AG04449 (cell line): ENCODE results near the gene RTKN2.

Experiments used
- CTCF ChIA-PET: fragments of 350-600 bp; formaldehyde crosslinking; extraction: SDS; loops from one replicate; lab custom pipeline; 2021; ENCODE audit warnings: antibody characterized with exemption; lab: Yijun Ruan, JAX
- POLR2A ChIA-PET: fragments of 400-600, 350-600 bp; formaldehyde crosslinking; extraction: SDS; loops from one replicate; lab custom pipeline; 2020; ENCODE audit warnings: antibody characterized with exemption, inconsistent platforms; lab: Yijun Ruan, JAX
- DNase-seq: peaks from one replicate; pipeline ENCODE4 v3.0.0-alpha.2; 2010; ENCODE audit warnings: low read depth, low spot score
- H3K4me3 ChIP-seq: 2 replicates; pipeline ENCODE4 v1.5.1; 2011; ENCODE audit warnings: low read depth, mild to moderate bottlenecking, control low read depth, low read length
- TF ChIP-seq, protein P1 (sequence below): IDR thresholded peaks from one replicate; pipeline ENCODE4 v1.5.1; 2011; ENCODE audit warnings: mild to moderate bottlenecking, moderate library complexity, low read length, control low read depth, inconsistent platforms; ENCODE audit not compliant: insufficient read depth; ENCODE audit errors: missing control alignments

RTKN2 gene

GRCh38 chr10:62268399-62269114 is at the start of gene RTKN2:
TSS of gene RTKN2 (minus strand) at chr10:62268844. CDS start at chr10:62268610, 234 bp downstream.
- H3K4me3 ChIP-seq = peak within 1 kb of the TSS; percentile 76
- ChIA-PET POLR2A (no interaction called here), CTCF (interaction anchor here (1.4 to 1.7 kb wide), 4 partner anchors 23 to 889 kb away, joined by 3 to 7 read pairs (median 5); no protein-coding TSS in a partner anchor)
- TF ChIP-seq, protein P1, sequence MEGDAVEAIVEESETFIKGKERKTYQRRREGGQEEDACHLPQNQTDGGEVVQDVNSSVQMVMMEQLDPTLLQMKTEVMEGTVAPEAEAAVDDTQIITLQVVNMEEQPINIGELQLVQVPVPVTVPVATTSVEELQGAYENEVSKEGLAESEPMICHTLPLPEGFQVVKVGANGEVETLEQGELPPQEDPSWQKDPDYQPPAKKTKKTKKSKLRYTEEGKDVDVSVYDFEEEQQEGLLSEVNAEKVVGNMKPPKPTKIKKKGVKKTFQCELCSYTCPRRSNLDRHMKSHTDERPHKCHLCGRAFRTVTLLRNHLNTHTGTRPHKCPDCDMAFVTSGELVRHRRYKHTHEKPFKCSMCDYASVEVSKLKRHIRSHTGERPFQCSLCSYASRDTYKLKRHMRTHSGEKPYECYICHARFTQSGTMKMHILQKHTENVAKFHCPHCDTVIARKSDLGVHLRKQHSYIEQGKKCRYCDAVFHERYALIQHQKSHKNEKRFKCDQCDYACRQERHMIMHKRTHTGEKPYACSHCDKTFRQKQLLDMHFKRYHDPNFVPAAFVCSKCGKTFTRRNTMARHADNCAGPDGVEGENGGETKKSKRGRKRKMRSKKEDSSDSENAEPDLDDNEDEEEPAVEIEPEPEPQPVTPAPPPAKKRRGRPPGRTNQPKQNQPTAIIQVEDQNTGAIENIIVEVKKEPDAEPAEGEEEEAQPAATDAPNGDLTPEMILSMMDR = no peak
- no peak for DNase-seq

DNA sequence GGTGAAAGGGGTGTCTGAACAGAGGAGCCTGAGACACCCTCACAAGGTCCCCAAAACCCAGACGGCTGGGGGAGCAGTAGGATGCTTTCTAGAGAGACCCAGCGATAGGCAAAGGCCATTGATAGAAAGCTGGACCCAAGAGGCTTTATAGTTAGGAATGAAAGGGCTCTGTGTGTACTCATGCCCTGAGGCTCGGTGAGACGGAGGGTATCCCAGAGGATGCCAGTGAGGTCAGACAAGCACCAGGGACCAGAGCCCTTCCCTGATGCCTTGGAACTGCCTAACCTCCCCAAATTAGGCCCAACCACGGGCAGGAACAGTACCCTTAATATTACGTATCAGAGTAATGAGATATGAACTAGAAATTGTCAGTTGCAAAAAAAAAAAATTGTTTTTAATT is 48.6 kb upstream of the RTKN2 start:
- CTCF ChIA-PET = no interaction called here
- no peak overlapping the region for H3K4me3 ChIP-seq
- POLR2A ChIA-PET = no interaction called here
- TF ChIP-seq, protein P1 = no peak
- no peak for DNase-seq

DNA sequence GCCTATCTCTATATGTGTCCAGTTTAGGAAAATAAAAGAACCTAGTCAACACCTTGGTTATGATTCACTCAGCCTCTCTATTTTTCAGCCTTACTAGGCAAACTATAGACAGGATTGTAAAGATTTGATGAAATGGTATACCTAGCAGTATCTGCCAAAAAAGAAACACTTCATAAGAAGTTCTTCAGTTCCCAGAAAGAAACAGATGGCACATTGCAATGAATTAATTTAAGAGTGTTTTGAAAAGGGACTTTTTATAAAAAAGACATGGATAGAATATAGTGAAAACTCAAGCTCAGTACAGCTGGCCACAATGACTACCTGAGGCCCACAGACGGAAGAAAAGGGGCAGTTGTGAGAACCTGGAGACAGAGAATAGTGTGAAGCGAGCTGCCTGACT is 40.6 kb upstream of the RTKN2 start:
- ChIA-PET CTCF (no interaction called here), POLR2A (no interaction called here)
- TF ChIP-seq, protein P1 = no peak

DNA sequence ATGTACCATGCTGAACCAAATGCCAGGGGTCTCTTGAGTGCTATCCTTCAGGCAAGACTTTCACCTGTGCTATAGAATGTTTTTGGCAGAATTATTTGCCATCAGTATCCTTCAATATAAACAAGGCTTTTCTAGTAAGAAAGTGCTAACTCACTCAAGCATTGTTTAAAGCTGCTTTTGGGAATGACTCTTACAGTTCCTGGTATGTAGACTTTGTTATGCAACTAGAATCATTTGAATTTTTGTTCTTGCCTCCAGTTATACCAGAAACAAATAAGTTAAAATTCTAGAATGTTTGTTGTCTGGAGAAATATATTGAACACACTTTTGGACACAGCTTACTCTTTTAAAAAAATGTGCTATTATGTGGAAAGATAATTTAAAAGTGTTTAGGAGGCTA is 39.5 kb upstream of the RTKN2 start:
- TF ChIP-seq, protein P1 = no peak
- ChIA-PET POLR2A (interaction anchor here (0.7 kb wide), 1 partner anchor 287 kb away, joined by 4 read pairs; no protein-coding TSS in a partner anchor), CTCF (interaction anchor here (0.7 to 1.2 kb wide), 2 partner anchors 43 to 69 kb away, joined by 3 to 5 read pairs; no protein-coding TSS in a partner anchor)
- H3K4me3 ChIP-seq = no peak overlapping the region
- peak; percentile 5 for DNase-seq

More for the DNA sequence above, 40.6 kb upstream of the RTKN2 start:
- DNase-seq = no peak
- H3K4me3 ChIP-seq = no peak overlapping the region

- ChIA-PET CTCF (interaction anchor here (0.7 to 1.2 kb wide), 2 partner anchors 43 to 69 kb away, joined by 3 to 5 read pairs; no protein-coding TSS in a partner anchor), POLR2A (interaction anchor here (0.7 kb wide), 1 partner anchor 287 kb away, joined by 4 read pairs; no protein-coding TSS in a partner anchor)
- no peak overlapping the region for H3K4me3 ChIP-seq
- DNase-seq = no peak
- TF ChIP-seq, protein P1 = no peak
Measured at GRCh38 chr10:62307635-62308034, 39.0 kb upstream of the RTKN2 start.

DNA sequence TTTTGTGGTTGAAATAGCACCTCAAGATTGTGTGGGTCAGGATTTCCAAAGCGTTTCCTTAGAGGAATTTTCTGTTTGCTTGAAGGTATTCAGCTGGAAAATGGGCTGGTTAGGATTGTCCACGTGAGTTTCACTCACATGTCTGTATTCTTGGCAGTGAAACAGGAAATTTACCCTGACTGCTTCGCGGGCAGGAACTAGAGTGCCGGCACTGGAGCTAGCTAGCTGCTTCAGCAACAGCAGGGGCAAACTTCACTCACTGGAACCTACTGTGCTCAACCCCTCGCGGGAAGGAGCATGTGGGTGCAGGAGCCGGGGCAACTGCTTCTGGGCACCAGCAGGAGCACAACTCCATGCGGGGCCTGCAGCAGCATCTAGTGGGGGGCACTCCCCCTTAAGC is 38.0 kb upstream of the RTKN2 start:
- TF ChIP-seq, protein P1 = no peak
- ChIA-PET CTCF (no interaction called here), POLR2A (no interaction called here)
- no peak for DNase-seq
- H3K4me3 ChIP-seq = no peak overlapping the region
